Right lung (tissue), 5 donors: ENCODE measurements around the gene OSBPL3. TPM values are rescaled to one million over a fixed set of nuclear protein-coding genes. Genes with fewer than 3 reads are reported as not detected.
A peak's percentile ranks its signal among the peaks of the same experiment; 100 is the strongest.

Experiments used
- DNase-seq, 2 donors: peaks; one replicate each; pipeline ENCODE4 v3.0.0-alpha.2; 2013
- polyA plus RNA-seq, 5 donors: library from polyadenylated mRNA; unstranded; fragments of 120-200 nt; gene quantifications; one replicate each; pipeline versions ENCODE4 v1.2.1 to v1.2.3, GENCODE V29; 2013; ENCODE audit warnings: inconsistent platforms in 1 of 5, low replicate concordance in 1 of 5; ENCODE audit not compliant: insufficient read length in 5 of 5, insufficient read depth in 1 of 5

The OSBPL3 gene
- polyA plus RNA-seq, 5 donors, result 2.7 to 4.1 (median 3.3) TPM

DNA sequence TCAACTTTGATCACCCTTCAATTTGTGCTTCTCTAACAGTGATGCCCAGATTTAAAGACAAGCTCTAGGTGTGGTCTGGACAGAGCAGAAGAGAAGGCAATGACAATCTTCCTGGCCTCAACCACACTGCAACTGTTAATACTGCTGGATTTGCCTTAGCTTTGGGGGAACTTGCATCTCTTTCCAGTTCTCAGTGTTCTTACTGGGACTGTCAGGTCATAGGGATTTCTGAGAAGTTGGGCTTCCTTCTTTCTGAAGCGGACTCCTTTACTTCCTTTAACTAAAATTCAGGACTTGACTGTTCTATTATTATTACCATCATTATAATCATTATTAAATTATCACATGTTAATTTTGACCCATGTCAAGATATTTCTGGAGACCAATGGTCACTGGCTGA is 80.8 kb downstream of the OSBPL3 start:
- DNase-seq, result no peak

DNA sequence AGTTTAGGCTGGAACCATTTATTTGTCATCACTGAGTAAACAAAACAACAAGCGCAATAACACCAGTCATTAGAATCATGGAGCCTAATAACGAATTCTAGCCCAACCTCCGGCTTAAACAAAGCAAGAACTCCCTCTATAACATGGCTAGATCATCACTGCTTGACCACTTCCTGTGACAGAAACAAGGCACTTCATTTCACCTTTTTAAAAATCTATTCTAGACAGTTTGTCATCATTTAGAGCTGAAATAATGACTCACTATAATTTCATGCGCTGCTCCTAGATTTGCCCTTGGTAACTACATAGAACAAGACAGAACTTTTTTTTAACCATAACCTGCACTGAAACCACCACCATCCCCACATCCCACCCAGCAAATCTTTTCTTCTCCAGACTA is 81.3 kb downstream of the OSBPL3 start:
- no peak for DNase-seq

DNA sequence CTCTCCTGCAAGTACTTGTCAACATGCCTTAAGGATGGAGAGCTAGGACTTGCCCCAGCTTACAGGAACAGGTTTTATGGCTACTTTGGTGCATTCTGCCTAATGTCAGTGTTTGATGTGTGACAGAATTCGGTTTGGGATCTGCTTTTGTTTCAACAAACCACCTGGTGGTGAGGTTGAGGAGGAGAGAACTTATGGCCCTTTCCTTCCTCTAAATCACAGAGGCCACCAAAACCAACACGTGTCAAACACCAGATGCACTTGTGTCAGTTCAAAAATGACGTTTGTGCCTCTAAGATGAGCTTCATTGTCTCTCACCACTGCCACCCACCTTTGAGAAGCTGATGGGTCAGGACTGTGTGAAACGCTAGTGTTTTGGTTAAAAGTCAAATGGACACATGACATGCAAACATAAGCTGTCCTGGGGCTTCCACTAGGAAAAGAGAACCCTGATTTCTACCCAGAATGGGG is 83.9 kb downstream of the OSBPL3 start:
- no peak for DNase-seq

DNA sequence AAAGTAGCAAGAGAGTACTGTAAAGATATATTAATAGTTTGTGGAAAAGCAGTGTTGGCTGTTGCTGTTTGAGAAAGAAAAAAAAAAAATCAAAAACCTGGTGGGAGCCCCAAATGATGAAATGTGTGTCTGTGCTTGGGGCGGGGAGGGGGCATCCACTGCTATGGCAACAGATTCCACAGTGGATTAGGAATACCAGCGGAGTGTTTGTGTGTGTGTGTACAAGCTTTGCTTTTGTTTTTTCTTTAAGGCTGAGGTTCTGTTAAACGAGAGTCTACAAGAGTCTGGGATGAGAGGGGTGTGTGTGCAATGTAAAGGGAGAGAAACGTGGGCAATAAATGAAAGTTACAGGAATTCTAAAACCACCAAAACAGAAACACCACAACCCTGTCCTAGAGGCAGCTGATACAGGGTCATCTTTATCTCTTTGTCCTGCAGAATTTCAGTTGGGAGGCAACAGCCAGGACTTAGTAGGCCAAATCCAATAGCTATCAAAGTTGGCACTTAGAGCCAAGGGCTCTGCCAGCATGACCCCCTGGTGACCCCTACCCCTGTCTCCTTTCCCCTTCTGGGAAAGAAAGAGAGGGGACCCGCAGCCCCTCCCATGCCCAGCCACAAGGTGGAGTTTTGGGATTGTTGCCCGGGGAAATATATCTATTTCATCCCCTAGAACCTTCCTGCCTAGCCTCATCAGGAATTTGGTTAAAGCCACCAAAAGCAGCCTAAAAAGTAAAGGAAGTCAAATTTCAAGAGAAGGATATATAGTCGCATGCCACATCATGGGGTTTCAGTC is 85.4 kb downstream of the OSBPL3 start:
- no peak for DNase-seq

DNA sequence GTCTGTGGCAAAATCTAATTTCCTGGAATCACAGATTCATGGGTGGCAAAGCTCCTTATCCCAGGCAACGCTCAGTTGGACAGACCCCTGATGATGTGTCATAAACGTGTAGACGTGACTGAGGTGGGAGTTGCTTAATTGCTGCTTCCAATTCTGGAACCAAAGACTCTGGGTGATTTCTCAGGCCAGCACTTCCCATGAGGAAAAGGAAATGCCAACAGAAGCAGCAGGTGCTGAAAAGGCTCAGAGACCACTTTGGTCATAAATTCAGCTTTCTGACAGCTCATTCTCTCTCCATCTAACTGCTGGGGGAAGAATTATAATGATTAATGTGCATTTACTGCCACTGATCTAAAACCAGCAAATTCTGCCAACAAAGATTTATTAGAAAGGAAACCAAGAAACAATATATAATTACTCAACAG is 88.7 kb downstream of the OSBPL3 start:
- DNase-seq, result no peak

DNA sequence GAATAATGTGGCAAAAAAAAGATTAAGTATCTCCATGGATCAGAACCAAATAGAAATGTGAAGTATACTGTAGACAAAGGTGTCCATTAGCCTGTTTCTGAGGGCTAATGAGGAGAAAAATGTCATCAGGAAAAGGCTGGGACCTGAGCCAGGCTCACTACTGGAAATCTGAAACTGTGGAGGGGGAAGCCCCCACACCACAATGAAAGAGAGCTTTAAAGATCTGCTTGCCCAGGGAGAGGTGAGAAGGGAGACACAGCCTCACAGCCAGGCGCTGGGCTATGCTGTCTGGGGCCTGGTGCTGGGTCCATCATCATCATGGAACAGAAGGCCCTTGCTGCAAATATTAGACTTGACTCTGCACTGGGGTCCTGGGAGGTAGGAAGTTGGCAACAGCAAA is 90.4 kb downstream of the OSBPL3 start:
- DNase-seq, result no peak

DNA sequence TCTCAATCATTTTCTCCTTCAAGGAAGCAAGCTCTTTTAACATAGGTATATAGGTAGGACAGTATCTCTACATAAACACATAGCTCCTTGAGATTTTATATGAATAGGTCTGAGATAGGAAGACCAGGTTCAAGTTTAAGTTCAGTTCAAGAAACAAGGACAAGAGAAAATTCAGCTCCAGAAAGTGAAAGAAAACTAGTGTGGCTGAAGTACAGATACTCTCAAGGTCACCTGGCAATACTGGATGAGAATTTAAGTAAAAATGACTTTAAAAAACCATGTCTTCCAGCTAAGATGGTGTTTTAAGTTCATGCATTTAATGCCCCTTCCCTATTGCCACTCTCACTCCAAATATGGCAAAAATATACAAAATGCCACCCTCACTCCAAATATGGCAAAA is 91.3 kb downstream of the OSBPL3 start:
- no peak for DNase-seq

DNA sequence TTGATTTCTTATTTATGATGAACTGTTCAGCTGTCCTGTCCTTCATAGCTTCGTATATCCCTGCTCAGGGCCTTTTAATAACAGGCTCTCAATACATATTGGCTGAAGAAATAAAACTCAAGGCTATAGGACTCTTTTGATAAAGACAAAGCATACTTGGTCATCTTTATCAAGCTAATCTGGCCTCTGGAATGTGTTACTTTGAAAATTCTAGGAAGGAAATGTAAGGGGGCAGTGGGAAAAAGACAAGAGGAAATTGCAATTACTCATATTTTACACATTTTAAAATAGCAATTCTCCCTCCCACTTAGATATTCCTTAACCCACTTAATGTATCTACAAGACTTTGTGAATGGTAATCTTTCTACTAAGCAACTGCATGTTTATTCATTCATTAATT is 94.3 kb downstream of the OSBPL3 start:
- DNase-seq, result no peak

DNA sequence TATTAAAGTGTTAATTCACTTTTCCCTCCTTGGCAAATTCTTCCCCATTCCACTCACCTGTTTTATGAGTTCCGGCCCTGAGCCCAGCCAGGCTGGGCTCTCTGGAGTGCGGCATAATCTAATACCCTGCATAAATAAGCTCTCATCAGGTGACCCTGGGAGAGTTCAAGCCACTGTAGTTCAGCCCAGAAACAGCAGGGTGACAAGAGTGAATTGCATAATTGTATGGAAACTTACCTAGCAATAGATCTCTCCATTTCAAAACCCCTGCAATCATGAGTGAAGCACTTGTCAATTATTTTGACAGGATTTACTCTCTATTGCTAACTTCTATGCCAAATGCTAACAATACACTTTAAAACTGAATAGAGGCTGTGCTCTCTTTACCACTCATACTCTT is 94.7 kb downstream of the OSBPL3 start:
- DNase-seq, result no peak

DNA sequence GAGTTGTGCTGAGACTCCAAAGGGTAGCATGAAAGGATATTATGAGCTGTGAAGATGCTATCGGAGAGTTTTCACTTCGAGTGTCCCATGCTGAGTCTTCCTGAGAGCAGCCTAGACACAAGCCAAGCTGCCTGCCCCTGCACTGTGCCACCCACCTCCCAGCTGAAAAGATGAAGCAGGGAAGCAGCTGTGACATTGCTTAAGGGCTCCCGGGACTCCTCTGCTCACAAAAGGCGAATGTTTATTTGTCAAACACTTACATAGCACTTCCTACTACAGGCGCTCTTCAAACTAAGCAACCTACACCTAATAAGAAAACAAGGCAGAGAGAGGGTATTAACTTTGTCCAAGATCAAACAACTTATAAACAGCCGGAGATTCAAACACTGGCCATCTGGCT is 95.6 kb downstream of the OSBPL3 start:
- DNase-seq, result no peak

DNA sequence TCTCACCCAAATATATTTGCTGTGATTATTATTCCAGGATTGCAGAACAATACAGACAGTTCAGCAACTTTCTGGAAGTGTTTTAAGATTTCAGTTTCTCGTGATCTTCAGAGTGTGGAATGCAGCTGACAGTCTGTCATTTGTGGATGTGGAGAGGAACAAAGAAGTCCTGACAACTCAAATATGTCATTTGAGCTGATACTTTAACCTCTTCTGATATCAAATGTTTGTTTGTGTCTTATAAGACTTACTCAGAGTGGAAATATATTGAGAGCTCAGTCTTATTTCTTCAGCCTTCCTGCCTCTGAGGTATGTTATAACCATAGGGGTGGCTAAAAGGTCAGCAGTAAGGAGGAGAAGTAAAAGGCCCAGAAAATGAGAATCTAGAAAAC is 96.4 kb downstream of the OSBPL3 start:
- DNase-seq, result no peak

DNA sequence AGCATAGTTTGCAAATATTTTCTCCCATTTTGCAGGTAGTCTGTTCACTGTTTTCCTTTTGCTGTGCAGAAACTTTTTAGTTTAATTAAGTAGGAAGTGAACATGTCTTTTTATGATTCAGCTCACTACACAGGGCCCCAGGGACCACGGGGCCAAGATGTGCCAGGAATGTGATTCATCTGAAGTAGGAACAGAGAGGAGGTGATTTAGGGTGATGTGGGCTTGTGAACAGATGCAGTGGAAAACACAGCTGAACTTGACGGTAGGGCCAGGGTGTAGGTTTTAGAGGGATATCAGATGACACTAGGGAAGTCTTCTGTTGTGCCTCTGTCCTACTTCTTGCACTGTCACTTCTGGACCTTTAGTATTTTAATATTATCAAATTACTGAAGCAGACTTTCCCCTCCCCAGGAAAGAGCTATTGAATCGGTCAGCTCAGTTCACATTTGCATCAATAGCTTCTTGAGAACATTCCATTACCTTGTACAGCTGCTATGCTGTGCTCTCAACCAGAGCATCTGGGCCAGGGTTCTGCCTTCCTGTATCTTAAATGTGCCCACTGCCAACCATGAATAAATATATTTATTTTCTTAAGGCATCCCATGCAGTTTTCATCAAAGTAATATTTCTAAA is 96.9 kb downstream of the OSBPL3 start:
- no peak for DNase-seq

DNA sequence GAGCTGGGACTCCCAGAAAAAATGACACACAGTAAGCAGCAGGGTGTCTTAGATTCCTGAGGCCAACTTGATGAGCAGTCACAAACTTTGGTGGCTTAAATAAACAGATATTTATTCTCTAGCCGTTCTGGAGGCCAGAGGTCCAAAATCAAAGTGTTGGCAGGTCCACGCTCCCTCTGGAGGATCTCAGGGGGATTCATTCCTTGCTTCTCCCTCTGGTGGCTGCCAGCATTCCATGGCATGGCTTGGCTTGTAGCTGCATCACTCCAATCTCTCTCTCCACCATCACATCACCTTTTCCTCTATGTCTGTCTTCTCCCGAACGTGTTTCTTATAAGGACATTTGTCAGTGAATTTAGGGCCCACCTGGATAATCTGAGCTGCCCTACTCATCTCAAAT is 98.4 kb downstream of the OSBPL3 start:
- DNase-seq, result no peak

DNA sequence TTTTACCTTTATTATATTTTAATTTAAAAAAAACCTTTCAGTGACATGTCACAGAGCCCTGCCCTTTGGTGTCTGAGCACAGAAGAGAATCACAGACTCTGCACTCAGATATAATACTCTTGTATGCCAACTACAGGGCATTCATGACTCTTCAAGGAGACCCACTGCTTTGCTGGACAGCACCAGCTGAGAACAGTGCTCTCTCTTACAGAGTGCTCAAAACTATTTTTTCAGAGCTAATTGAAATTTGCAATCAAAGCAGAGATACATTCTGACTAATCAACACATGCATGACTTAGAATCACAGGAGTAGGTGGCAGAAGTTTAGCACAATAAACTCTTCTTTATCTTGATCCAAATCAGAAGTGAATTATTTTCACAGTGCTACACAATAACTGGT is 99.1 kb downstream of the OSBPL3 start:
- no peak for DNase-seq

DNA sequence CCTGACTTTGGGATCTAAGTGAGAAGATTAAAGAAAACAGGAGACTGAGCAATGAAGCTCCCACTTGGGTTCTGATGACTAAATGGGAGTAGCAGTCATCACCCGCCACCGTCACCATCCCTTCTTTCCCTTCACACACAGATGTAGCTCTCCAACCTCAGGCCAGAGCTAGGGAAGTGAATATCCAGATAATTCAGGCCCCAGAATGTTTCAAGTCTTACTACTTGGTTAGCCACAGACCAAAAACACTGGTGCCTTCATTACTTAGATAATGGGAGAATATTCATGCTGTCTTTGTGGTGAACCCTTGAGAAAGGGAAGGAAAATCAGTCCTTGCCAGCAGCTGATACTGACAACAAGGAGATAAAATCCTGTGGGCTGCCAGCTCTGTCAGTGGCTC is 100.7 kb downstream of the OSBPL3 start:
- no peak for DNase-seq

DNA sequence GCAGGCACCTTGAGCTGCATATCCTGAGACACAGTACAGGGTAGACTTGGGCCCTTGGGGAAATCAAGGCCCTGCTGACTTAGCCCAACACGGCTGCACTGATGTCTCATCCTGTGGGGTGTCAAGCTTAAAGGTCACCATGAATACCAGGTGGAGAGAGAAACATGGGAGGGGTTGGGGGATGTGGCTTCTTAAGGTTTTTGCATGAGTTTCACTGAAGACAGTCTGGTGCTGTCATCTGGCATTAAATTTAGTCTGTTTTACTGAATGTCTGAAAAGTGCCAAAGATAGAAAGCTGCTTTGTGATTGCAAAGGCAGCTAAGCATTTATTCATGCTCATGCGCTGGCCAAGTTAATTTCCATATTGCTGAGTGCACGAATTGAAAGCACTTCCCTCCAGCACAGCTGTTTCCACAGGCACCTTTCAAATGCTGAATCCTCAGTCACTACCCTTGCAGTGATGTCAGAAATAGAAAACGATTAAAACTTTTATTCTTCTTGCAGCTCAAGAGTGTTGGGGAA is 102.1 kb downstream of the OSBPL3 start:
- DNase-seq, result peak; percentile 42 to 46

DNA sequence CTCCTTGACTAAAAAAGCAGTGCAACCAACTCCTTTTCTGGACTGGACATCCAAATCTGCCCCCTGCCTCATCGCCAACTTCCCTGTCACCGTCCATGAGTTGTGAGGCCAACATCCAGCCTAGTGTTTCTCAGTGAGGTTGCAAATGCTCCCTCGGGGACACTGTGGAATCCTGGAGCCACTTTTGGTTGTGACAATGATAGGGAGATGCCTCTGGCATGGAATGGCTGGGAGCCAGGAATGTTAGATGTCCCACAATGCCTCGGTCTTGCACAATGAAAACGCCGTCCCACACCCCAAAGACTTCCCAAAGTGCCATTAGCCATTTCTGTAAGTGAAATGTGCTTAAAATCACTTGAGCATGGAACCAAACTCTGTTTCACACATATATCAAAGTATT is 105.2 kb downstream of the OSBPL3 start:
- no peak for DNase-seq

DNA sequence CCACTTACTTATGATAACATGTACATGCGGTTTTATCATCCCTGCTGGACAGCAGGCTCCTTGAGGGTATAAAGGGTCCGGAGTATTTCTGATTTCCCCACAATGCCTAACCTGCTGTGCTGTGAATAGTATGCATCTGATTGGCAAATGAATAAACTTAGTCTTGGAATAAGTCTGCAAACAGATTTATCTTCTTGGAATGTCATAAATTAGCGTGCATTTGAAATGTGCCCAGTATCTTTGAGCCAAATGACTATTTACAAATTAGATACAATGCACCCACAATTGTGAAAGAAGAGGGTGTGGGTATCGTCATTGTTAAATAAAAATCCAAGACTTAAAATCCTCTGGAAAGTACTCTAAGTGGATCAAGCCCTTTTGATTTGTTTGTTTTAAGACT is 106.0 kb downstream of the OSBPL3 start:
- DNase-seq, result no peak

DNA sequence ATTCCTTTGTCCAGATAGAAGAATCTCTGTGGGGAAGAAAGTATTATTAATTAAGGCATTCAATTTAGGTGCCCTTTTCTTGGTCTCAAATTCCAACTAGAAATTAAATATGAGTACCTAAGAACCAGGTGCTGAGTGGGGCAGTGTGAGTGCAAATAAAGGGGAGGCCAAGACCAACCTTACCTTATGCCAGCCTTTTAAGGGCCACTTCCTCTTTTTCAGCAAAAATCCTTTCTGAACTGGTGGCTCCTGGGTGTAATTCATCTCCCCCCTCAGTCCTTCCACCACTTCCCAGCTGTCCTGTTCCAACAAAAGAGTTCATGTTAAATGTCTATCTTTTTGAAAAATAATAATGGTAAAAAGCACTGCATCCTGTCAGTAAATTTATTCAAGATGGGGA is 108.2 kb downstream of the OSBPL3 start:
- DNase-seq, result no peak

DNA sequence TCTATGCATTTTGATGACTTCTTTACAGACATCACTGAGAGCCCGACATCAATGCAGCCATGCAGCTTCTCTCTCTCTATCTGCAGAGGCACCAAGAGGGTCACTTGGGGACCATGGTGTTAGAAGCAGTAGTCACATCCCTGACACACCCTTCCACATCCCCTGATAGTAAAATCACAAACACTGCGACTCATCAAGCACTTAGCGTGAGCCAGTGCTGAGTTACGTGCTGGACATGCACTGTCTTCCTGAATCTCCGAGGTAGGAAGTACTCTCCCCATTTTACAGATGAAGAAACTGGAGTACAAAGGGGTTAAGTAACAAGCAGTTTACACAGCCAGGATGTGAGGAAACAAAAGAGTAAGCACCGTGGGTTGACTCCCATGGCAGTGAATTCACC is 109.2 kb downstream of the OSBPL3 start:
- DNase-seq, result no peak

DNA sequence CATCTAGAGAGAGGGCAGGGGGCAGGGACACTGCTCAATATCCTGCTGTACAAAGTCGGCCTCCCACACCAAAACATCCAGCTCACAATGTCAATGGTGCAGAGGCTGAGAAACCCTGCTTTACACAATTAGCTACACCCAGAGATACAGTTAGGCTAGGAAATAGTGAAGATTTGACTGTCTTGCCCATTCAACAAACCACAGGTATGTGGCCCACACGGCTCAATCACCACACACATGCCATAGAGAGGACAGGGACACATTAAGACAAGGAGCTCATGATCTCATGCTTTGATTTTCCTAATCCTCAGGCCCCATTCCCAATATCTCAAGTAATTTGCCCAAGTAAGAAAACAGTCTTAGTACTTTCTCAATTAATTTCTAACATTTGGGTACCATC is 110.4 kb downstream of the OSBPL3 start:
- DNase-seq, result no peak

DNA sequence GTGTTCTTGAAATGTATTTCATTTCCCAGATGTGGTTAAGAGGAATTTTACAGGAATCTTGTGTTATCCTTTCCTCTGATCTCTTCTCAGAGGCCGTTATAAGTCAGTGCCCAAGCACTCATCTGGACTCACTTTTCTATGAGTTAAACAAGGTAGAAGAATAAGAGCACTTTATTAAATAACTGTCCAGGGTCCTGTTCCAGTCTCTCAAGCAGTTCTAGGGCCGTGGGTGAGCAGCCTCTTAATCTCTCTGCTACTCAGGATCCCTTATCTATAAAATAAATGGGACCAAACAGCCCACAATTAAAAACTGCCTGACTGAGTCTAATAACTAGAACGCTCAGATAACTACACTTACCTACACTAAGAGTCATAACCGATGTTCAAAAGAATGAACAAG is 111.2 kb downstream of the OSBPL3 start:
- DNase-seq, result no peak

DNA sequence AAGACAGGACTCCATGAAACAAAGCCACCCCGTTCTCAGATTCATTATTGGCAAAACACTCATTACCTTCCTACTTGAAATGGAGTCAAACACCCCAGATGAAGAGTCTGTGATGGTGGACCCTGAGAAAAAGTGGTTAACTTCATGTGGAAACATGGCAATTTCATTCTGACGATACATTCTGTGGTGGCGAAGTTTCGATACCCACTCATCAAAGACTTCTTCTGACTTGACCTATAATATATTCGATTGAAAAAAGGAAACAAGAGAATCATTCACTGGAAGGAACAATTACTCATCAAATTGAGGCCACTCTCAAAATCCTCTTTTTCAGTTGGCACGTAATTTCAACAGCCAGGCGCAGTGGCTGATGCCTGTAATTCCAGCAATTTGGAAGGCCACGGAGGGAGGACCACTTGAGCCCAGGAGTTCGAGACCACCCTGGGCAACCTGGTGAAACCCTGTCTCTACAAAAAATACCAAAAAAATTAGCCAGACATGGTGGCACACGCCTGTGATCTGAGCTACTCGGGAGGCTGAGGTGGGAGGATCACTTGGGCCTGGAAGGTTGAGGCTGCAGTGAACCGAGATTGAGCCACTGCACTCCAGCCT is 113.9 kb downstream of the OSBPL3 start:
- no peak for DNase-seq
